Neural progenitor cell (in vitro differentiated cells): ENCODE measurements around the gene SRGAP3. TPM values are rescaled to one million over a fixed set of nuclear protein-coding genes. Genes with fewer than 3 reads are reported as not detected.

Experiments
- DNase-seq: peaks from one replicate; pipeline ENCODE4 v3.0.0-alpha.2; 2016; ENCODE audit warnings: low spot score
- H2AFZ ChIP-seq: fragments of 200-600 bp; sonication (generic); replicated peaks from 2 replicates; pipeline ENCODE4 v1.6.1; 2016; ENCODE audit warnings: antibody characterized with exemption
- H3F3A ChIP-seq: fragments of 200-600 bp; sonication (generic); 2 replicates; pipeline ENCODE4 v1.6.1; 2016; ENCODE audit warnings: antibody characterized with exemption, low read depth
- H3K27ac ChIP-seq: fragments of 200-600 bp; sonication (generic); 2 replicates; pipeline ENCODE4 v1.5.1; 2016; ENCODE audit warnings: mild to moderate bottlenecking
- H3K27me3 ChIP-seq: fragments of 200-600 bp; sonication (generic); 2 replicates; pipeline ENCODE4 v1.6.1; 2016; ENCODE audit warnings: mild to moderate bottlenecking, moderate library complexity
- H3K36me3 ChIP-seq: fragments of 200-600 bp; sonication (generic); 2 replicates; pipeline ENCODE4 v1.5.1; 2016
- H3K4me1 ChIP-seq: fragments of 200-600 bp; sonication (generic); 2 replicates; pipeline ENCODE4 v1.6.1; 2016; ENCODE audit warnings: mixed run types
- H3K4me2 ChIP-seq: fragments of 200-600 bp; sonication (generic); 2 replicates; pipeline ENCODE4 v1.6.1; 2016
- H3K4me3 ChIP-seq: fragments of 200-600 bp; sonication (generic); 2 replicates; pipeline ENCODE4 v1.5.1; 2016
- H3K79me2 ChIP-seq: fragments of 200-600 bp; sonication (generic); 2 replicates; pipeline ENCODE4 v1.6.1; 2016; ENCODE audit warnings: low read depth
- H3K9ac ChIP-seq: fragments of 200-600 bp; sonication (generic); 2 replicates; pipeline ENCODE4 v1.6.1; 2016
- H3K9me3 ChIP-seq: fragments of 200-600 bp; sonication (generic); 2 replicates; pipeline ENCODE4 v1.5.1; 2016; ENCODE audit warnings: low read depth
- H4K20me1 ChIP-seq: fragments of 200-600 bp; sonication (generic); 2 replicates; pipeline ENCODE4 v1.6.1; 2016; ENCODE audit warnings: low read depth
- H3K27ac Mint-ChIP-seq: 3 replicates; pipeline ENCODE4 v1.8.0; 2021; ENCODE audit warnings: mixed read lengths
- H3K27me3 Mint-ChIP-seq: 2 replicates; pipeline ENCODE4 v1.8.0; 2022; ENCODE audit warnings: low read depth, mild to moderate bottlenecking, inconsistent platforms, moderate library complexity, mixed read lengths; ENCODE audit not compliant: insufficient read depth
- H3K36me3 Mint-ChIP-seq: 3 replicates; pipeline ENCODE4 v1.8.0; 2021; ENCODE audit warnings: mixed read lengths
- H3K4me1 Mint-ChIP-seq: 3 replicates; pipeline ENCODE4 v1.8.0; 2021; ENCODE audit warnings: mixed read lengths
- H3K4me3 Mint-ChIP-seq: 3 replicates; pipeline ENCODE4 v1.8.0; 2021; ENCODE audit warnings: mild to moderate bottlenecking, moderate library complexity, mixed read lengths
- H3K9me3 Mint-ChIP-seq: 3 replicates; pipeline ENCODE4 v1.8.0; 2020; ENCODE audit warnings: mixed read lengths
- CTCF ChIP-seq: fragments of 200-600 bp; sonication (generic); IDR thresholded peaks from 2 replicates; pipeline ENCODE4 v1.5.1; 2017; ENCODE audit warnings: antibody characterized with exemption, mild to moderate bottlenecking
- EZH2 ChIP-seq: fragments of 200-600 bp; sonication (generic); IDR thresholded peaks from 2 replicates; pipeline ENCODE4 v1.6.1; 2017; ENCODE audit warnings: antibody characterized with exemption, mild to moderate bottlenecking, moderate library complexity
- EZH2phosphoT487 ChIP-seq: fragments of 200-600 bp; sonication (generic); IDR thresholded peaks from 2 replicates; pipeline ENCODE4 v1.6.1; 2017; ENCODE audit warnings: antibody characterized with exemption
- total RNA-seq: library from RNA; depleted of rRNA; stranded (reverse); fragments of >200 nt; gene quantifications from 2 replicates; pipeline ENCODE4 v1.2.3, GENCODE V29; 2015; ENCODE audit warnings: low replicate concordance

Gene SRGAP3
- total RNA-seq, 1 donor from 2014 or later: 59.3 TPM

GRCh38 chr3:9155028-9155427, 94.4 kb downstream of the SRGAP3 start:
- Histone ChIP-seq H2AFZ (no peak overlapping the region), H3K9ac (no peak overlapping the region), H3K36me3 (no peaks in the 10 kb centered on the region), H3K4me2 (no peak overlapping the region), H3K79me2 (no peaks in the 10 kb centered on the region), H3K4me3 (no peak overlapping the region), H3K4me1 (peaks cover 23% of the 10 kb centered on the region), H3K9me3 (no peaks in the 10 kb centered on the region), H3F3A (peaks cover 11% of the 10 kb centered on the region), H4K20me1 (no peaks in the 10 kb centered on the region), H3K27ac (no peak overlapping the region), H3K27me3 (no peaks in the 10 kb centered on the region)
- H3K27ac Mint-ChIP-seq: no peak overlapping the region
- peaks cover 5% of the 10 kb centered on the region for H3K27me3 Mint-ChIP-seq
- TF ChIP-seq CTCF (no peak), EZH2 (no peak), EZH2phosphoT487 (no peak)
- H3K4me1 Mint-ChIP-seq: peaks cover 44% of the 10 kb centered on the region
- DNase-seq: no peak
- peaks cover 46% of the 10 kb centered on the region for H3K36me3 Mint-ChIP-seq
- H3K9me3 Mint-ChIP-seq: peaks cover 22% of the 10 kb centered on the region
- H3K4me3 Mint-ChIP-seq: no peak overlapping the region

- no peak for DNase-seq
Measured at GRCh38 chr3:9153904-9154619, 95.4 kb downstream of the SRGAP3 start.

GRCh38 chr3:9151240-9151639, 98.2 kb downstream of the SRGAP3 start:
- Histone ChIP-seq H3K4me3 (no peak overlapping the region), H3K4me1 (peaks cover 4% of the 10 kb centered on the region), H3K36me3 (no peaks in the 10 kb centered on the region), H3K79me2 (no peaks in the 10 kb centered on the region), H3F3A (no peaks in the 10 kb centered on the region), H3K9me3 (no peaks in the 10 kb centered on the region), H4K20me1 (no peaks in the 10 kb centered on the region), H3K9ac (no peak overlapping the region), H3K4me2 (no peak overlapping the region), H3K27ac (no peak overlapping the region), H3K27me3 (no peaks in the 10 kb centered on the region), H2AFZ (no peak overlapping the region)
- TF ChIP-seq EZH2phosphoT487: no peak
- TF ChIP-seq CTCF: no peak
- TF ChIP-seq EZH2: no peak
- Mint-ChIP-seq H3K4me3 (no peak overlapping the region), H3K4me1 (peaks cover 26% of the 10 kb centered on the region), H3K9me3 (peaks cover 23% of the 10 kb centered on the region), H3K27ac (peak overlapping the region; percentile 1), H3K36me3 (peaks cover 46% of the 10 kb centered on the region), H3K27me3 (peaks cover 3% of the 10 kb centered on the region)
- DNase-seq: no peak

More at GRCh38 chr3:9153904-9154619, 95.4 kb downstream of the SRGAP3 start:
- Histone ChIP-seq H3K4me1 (peaks cover 17% of the 10 kb centered on the region), H3K36me3 (no peaks in the 10 kb centered on the region), H3K27ac (no peak overlapping the region), H3K9me3 (no peaks in the 10 kb centered on the region), H3F3A (peaks cover 11% of the 10 kb centered on the region), H3K4me2 (no peak overlapping the region), H3K4me3 (no peak overlapping the region), H4K20me1 (no peaks in the 10 kb centered on the region), H3K27me3 (no peaks in the 10 kb centered on the region), H3K79me2 (no peaks in the 10 kb centered on the region), H3K9ac (no peak overlapping the region), H2AFZ (no peak overlapping the region)
- Mint-ChIP-seq H3K27me3 (peaks cover 3% of the 10 kb centered on the region), H3K36me3 (peaks cover 43% of the 10 kb centered on the region), H3K27ac (peak overlapping the region; percentile 44), H3K9me3 (peaks cover 24% of the 10 kb centered on the region), H3K4me1 (peaks cover 40% of the 10 kb centered on the region), H3K4me3 (no peak overlapping the region)
- TF ChIP-seq EZH2 (no peak), CTCF (no peak), EZH2phosphoT487 (no peak)
